DND-41 (cell line): ENCODE measurements around the gene GPR108.
A peak's percentile ranks its signal among the peaks of the same experiment; 100 is the strongest.

Experiments used
- ATAC-seq: fragments of 200-7000 bp; cut with Tn5 transposase; 3 replicates; pipeline ENCODE4 v1.9.1; 2021; ENCODE audit warnings: low read depth; ENCODE audit not compliant: insufficient read depth
- DNase-seq: peaks from one replicate; pipeline ENCODE4 v3.0.0-alpha.2; 2020
- H2AFZ ChIP-seq: 2 replicates; pipeline ENCODE4 v1.6.0; 2012; ENCODE audit warnings: low read depth, low read length
- H3K27ac ChIP-seq: 2 replicates; pipeline ENCODE4 v1.5.1; 2012; ENCODE audit warnings: low read length, inconsistent platforms
- H3K27me3 ChIP-seq: fragments of 200-600 bp; sonication (generic); 2 replicates; pipeline ENCODE4 v1.6.0; 2012; ENCODE audit warnings: low read length, mild to moderate bottlenecking, inconsistent platforms; ENCODE audit not compliant: insufficient read depth, poor library complexity
- H3K36me3 ChIP-seq: 2 replicates; pipeline ENCODE4 v1.5.1; 2012; ENCODE audit warnings: low read length, inconsistent platforms; ENCODE audit not compliant: insufficient read depth
- H3K4me1 ChIP-seq: 2 replicates; pipeline ENCODE4 v1.5.1; 2012; ENCODE audit warnings: mild to moderate bottlenecking, low read length; ENCODE audit not compliant: insufficient read depth
- H3K4me2 ChIP-seq: 2 replicates; pipeline ENCODE4 v1.6.0; 2012; ENCODE audit warnings: mild to moderate bottlenecking, moderate library complexity, low read length, inconsistent platforms; ENCODE audit not compliant: insufficient read depth
- H3K4me3 ChIP-seq, 2 experiments: fragments of 200-600 bp in 1 of 2; shearing (Covaris generic) in 1 of 2; 2 replicates each; pipeline ENCODE4 v1.5.1; 2012 to 2016; ENCODE audit warnings: inconsistent platforms in 2 of 2, low read length in 2 of 2, mild to moderate bottlenecking in 2 of 2, low read depth in 1 of 2, moderate library complexity in 1 of 2
- H3K79me2 ChIP-seq: 2 replicates; pipeline ENCODE4 v1.6.0; 2012; ENCODE audit warnings: low read length, inconsistent platforms; ENCODE audit not compliant: insufficient read depth
- H3K9ac ChIP-seq: 2 replicates; pipeline ENCODE4 v1.6.0; 2012; ENCODE audit warnings: low read depth, mild to moderate bottlenecking, inconsistent platforms, low read length, moderate library complexity
- H3K9me3 ChIP-seq: 2 replicates; pipeline ENCODE4 v1.5.1; 2012; ENCODE audit warnings: low read length, moderate library complexity, mild to moderate bottlenecking, inconsistent platforms; ENCODE audit not compliant: insufficient read depth, severe bottlenecking
- H4K20me1 ChIP-seq: 2 replicates; pipeline ENCODE4 v1.6.0; 2012; ENCODE audit warnings: low read length; ENCODE audit not compliant: insufficient read depth
- EZH2 ChIP-seq: IDR thresholded peaks from 3 replicates; pipeline ENCODE4 v1.6.1; 2012; ENCODE audit warnings: borderline replicate concordance, low read depth, mild to moderate bottlenecking, moderate library complexity, low read length, inconsistent platforms; ENCODE audit not compliant: severe bottlenecking
- TF ChIP-seq, protein P1 (sequence below): IDR thresholded peaks from 2 replicates; pipeline ENCODE4 v1.5.1; 2012; ENCODE audit warnings: borderline replicate concordance, low read length, moderate library complexity, mild to moderate bottlenecking; ENCODE audit not compliant: poor library complexity, severe bottlenecking; ENCODE audit errors: extremely low read depth

GPR108 gene

DNA sequence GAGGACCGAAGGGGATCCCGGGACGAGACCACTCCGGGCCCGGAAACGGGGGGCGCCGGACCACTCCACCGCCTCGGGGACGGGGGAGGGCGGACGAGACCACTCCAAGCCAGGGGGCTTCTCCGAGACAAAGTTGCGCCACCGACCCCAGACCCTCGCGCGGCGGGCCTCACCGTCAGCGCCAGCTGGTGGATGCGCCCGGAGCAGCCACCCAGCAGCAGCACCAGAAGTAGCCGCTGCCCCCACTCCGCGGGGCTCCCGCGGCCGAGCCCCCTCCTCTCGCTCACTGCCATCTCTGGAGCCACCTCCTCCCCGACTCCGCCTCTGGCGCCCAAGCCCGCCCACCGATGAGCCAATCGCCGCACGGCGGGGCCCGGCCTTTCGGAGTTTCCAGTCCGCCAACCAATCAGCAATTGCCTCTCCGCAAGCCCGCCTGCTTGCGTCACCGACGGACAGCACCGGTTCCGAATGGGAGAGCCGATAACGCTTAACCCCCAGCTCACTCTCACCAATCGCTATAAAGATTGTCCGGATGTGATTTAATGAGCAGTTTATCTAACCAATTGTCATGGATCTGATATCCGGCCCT lies at the start of gene GPR108:
Gene GPR108 (minus strand): TSS at position 297 of the 589 bp plus-strand sequence. CDS start 4 bp downstream, at position 293.
- peak within 1 kb of the TSS; percentile 96 for H3K27ac ChIP-seq
- H3K9me3 ChIP-seq: no peaks in the 10 kb centered on the region
- peaks cover 54% of the 10 kb centered on the region for H3K4me1 ChIP-seq
- no peak for TF ChIP-seq EZH2
- TF ChIP-seq, protein P1, sequence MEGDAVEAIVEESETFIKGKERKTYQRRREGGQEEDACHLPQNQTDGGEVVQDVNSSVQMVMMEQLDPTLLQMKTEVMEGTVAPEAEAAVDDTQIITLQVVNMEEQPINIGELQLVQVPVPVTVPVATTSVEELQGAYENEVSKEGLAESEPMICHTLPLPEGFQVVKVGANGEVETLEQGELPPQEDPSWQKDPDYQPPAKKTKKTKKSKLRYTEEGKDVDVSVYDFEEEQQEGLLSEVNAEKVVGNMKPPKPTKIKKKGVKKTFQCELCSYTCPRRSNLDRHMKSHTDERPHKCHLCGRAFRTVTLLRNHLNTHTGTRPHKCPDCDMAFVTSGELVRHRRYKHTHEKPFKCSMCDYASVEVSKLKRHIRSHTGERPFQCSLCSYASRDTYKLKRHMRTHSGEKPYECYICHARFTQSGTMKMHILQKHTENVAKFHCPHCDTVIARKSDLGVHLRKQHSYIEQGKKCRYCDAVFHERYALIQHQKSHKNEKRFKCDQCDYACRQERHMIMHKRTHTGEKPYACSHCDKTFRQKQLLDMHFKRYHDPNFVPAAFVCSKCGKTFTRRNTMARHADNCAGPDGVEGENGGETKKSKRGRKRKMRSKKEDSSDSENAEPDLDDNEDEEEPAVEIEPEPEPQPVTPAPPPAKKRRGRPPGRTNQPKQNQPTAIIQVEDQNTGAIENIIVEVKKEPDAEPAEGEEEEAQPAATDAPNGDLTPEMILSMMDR: no peak
- DNase-seq (peak; percentile 100), ATAC-seq (peak; percentile 83)
- peak within 1 kb of the TSS; percentile 82 for H2AFZ ChIP-seq
- H3K4me3 ChIP-seq: peak within 1 kb of the TSS; percentile 85 to 96
- H3K79me2 ChIP-seq: peaks cover 27% of the 10 kb centered on the region
- H4K20me1 ChIP-seq: peaks cover 3% of the 10 kb centered on the region; the same call in 1 of the 2 replicates
- peak within 1 kb of the TSS; percentile 98 for H3K4me2 ChIP-seq
- H3K36me3 ChIP-seq: peaks cover 15% of the 10 kb centered on the region
- H3K9ac ChIP-seq: peak within 1 kb of the TSS; percentile 91
- H3K27me3 ChIP-seq: no peaks in the 10 kb centered on the region

DNA sequence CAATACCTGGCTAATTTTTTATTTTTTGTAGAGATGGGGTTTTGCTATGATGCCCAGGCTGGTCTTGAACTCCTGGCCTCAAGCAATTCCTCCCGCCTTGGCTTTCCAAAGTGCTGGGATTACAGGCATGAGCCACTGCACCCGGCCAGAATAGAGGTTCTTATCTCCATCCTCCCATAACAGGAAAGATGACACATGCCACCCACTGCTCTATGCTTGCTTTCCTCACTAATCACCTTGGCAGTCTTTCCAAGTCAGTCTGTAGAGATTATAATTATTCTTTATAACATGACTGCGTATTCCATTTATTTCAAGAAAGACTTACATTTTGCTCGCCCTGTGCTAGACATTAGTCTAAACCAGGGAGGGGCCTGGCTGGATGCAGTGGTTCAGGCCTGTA lies 41.8 kb upstream of the GPR108 start:
- H3K27me3 ChIP-seq: no peaks in the 10 kb centered on the region
- H3K36me3 ChIP-seq: peaks cover 29% of the 10 kb centered on the region
- peaks cover 9% of the 10 kb centered on the region for H3K4me1 ChIP-seq
- no peak overlapping the region for H2AFZ ChIP-seq
- DNase-seq (no peak), ATAC-seq (no peak)
- no peak overlapping the region for H3K27ac ChIP-seq
- H3K9ac ChIP-seq: no peak overlapping the region
- no peak overlapping the region for H3K4me3 ChIP-seq
- no peak overlapping the region for H3K4me2 ChIP-seq
- TF ChIP-seq EZH2: no peak
- TF ChIP-seq, protein P1: no peak
- peaks cover 92% of the 10 kb centered on the region for H3K79me2 ChIP-seq
- H4K20me1 ChIP-seq: peaks cover 30% of the 10 kb centered on the region
- H3K9me3 ChIP-seq: no peaks in the 10 kb centered on the region

DNA sequence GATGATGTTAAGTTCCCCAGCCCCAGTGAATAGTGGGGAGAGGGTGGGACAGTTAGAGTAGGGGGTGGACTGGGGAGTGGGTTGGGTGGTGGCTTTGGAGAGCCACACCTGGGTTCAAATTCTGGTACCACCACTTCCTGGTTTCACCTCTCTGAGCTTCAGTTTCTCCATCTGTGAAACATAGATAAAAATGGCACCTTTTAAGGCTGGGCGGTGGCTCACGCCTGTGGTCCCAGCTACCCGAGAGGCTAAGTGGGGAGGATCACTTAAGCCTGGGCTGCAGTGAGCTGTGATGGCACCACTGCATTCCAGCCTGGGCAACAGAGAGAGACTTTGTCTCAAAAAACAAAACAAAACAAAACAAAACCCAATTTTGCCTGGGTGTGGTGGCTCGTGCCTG lies 41.0 kb upstream of the GPR108 start:
- TF ChIP-seq, protein P1: no peak
- no peak for TF ChIP-seq EZH2
- no peak for ATAC-seq
- Histone ChIP-seq H3K27ac (no peak overlapping the region), H3K36me3 (peaks cover 29% of the 10 kb centered on the region), H2AFZ (no peak overlapping the region), H3K79me2 (peaks cover 91% of the 10 kb centered on the region), H3K4me3 (no peak overlapping the region), H3K27me3 (no peaks in the 10 kb centered on the region), H3K4me1 (peaks cover 16% of the 10 kb centered on the region), H4K20me1 (peaks cover 33% of the 10 kb centered on the region), H3K9ac (no peak overlapping the region), H3K4me2 (no peak overlapping the region), H3K9me3 (no peaks in the 10 kb centered on the region)
- no peak for DNase-seq

DNA sequence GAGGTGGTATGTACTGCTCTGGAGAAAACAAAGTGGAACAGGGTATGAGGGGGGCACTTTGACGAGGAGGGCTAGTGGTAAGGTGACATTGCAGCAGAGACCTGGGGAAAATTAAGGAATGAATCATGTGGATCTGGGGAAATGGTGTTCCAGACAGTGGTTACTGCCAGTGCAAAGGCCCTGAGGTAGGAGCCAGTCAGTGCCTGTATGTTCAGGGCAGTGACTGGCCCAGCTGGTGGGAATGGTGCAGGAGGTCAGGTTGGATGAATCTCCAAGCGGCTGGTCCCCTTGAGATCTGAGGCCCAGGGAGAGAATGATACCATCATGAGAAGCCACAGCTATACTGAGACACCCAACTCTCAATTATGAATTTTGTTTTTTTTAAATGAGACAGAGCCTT lies 40.1 kb upstream of the GPR108 start:
- Histone ChIP-seq H3K4me3 (no peak overlapping the region), H3K79me2 (peaks cover 92% of the 10 kb centered on the region), H2AFZ (no peak overlapping the region), H3K9me3 (no peaks in the 10 kb centered on the region), H3K27me3 (no peaks in the 10 kb centered on the region), H4K20me1 (peaks cover 33% of the 10 kb centered on the region), H3K27ac (no peak overlapping the region), H3K9ac (no peak overlapping the region), H3K4me2 (no peak overlapping the region), H3K4me1 (peaks cover 19% of the 10 kb centered on the region), H3K36me3 (peaks cover 32% of the 10 kb centered on the region)
- TF ChIP-seq, protein P1: no peak
- no peak for TF ChIP-seq EZH2
- DNase-seq: no peak
- no peak for ATAC-seq
